SK-N-MC (cell line): Measurements from ENCODE around the gene LRRC53.

Source experiments
- EZH2 ChIP-seq: fragments of 200-600 bp; sonication (generic); IDR thresholded peaks from one replicate; pipeline ENCODE4 v1.6.1; 2017; ENCODE audit warnings: antibody characterized with exemption
- FOXP2 ChIP-seq: optimal IDR thresholded peaks from 2 replicates; pipeline ENCODE3; 2011; ENCODE audit warnings: mild to moderate bottlenecking, moderate library complexity; ENCODE audit not compliant: insufficient read depth; ENCODE audit errors: extremely low read length, control extremely low read depth
- POLR2AphosphoS5 ChIP-seq: IDR thresholded peaks from 2 replicates; pipeline ENCODE4 v1.6.1; 2012; ENCODE audit warnings: mild to moderate bottlenecking, low read depth, low read length, borderline replicate concordance

GRCh38 chr1:74504125-74504932, 8.1 kb downstream of the LRRC53 start:
- TF ChIP-seq EZH2 (no peak), FOXP2 (no peak), POLR2AphosphoS5 (no peak)
